Ovary (tissue), 3 donors: ENCODE results near the gene SHOX.

Experiments used
- CTCF ChIP-seq, 3 donors: fragments of 450-650 bp in 2 of 3; fragments of 200-600 bp in 1 of 3; IDR thresholded peaks; one replicate each; pipeline versions ENCODE4 v1.5.1 to v1.8.0; 2016 to 2022; ENCODE audit warnings: antibody characterized with exemption in 3 of 3, mild to moderate bottlenecking in 1 of 3
- POLR2A ChIP-seq: fragments of 450-650 bp; IDR thresholded peaks from one replicate; pipeline ENCODE4 v1.6.1; 2017; ENCODE audit warnings: antibody characterized with exemption, mild to moderate bottlenecking, moderate library complexity
- donor health status: DM: no; HTN: no; CAD: no.

GRCh38 chrX:681989-682388 lies 51.4 kb downstream of the SHOX start:
- TF ChIP-seq CTCF (IDR thresholded peaks at IDR 0.05) = no peak
- no peak for TF ChIP-seq POLR2A
